T-helper 1 cell treated with Interleukin-12 subunit alpha and Interleukin-12 subunit beta and Interleukin-4 antibody, amounts not matched to agents 30 μg/mL and 1 μg/mL, for 36 hours (primary cell): Measurements from ENCODE around the gene IGSF11.
"Not testable (repeated sequence)": the region's sequence is repeated elsewhere in the genome, so short reads cannot be mapped to it uniquely, and the experiment has no call there.

Experiments
- H3K27ac Mint-ChIP-seq: one replicate; pipeline ENCODE4 v1.8.0; 2021; ENCODE audit warnings: mild to moderate bottlenecking, mixed read lengths
- H3K27me3 Mint-ChIP-seq: one replicate; pipeline ENCODE4 v1.8.0; 2021; ENCODE audit warnings: low read depth, mixed read lengths
- H3K36me3 Mint-ChIP-seq: one replicate; pipeline ENCODE4 v1.8.0; 2021; ENCODE audit warnings: low read depth, mixed read lengths
- H3K4me1 Mint-ChIP-seq: one replicate; pipeline ENCODE4 v1.8.0; 2021; ENCODE audit warnings: low read depth, mixed read lengths
- H3K4me3 Mint-ChIP-seq: one replicate; pipeline ENCODE4 v1.8.0; 2021; ENCODE audit warnings: mild to moderate bottlenecking, moderate library complexity, mixed read lengths
- H3K9me3 Mint-ChIP-seq: one replicate; pipeline ENCODE4 v1.8.0; 2021; ENCODE audit warnings: mixed read lengths

Gene IGSF11, protein sequence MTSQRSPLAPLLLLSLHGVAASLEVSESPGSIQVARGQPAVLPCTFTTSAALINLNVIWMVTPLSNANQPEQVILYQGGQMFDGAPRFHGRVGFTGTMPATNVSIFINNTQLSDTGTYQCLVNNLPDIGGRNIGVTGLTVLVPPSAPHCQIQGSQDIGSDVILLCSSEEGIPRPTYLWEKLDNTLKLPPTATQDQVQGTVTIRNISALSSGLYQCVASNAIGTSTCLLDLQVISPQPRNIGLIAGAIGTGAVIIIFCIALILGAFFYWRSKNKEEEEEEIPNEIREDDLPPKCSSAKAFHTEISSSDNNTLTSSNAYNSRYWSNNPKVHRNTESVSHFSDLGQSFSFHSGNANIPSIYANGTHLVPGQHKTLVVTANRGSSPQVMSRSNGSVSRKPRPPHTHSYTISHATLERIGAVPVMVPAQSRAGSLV

DNA sequence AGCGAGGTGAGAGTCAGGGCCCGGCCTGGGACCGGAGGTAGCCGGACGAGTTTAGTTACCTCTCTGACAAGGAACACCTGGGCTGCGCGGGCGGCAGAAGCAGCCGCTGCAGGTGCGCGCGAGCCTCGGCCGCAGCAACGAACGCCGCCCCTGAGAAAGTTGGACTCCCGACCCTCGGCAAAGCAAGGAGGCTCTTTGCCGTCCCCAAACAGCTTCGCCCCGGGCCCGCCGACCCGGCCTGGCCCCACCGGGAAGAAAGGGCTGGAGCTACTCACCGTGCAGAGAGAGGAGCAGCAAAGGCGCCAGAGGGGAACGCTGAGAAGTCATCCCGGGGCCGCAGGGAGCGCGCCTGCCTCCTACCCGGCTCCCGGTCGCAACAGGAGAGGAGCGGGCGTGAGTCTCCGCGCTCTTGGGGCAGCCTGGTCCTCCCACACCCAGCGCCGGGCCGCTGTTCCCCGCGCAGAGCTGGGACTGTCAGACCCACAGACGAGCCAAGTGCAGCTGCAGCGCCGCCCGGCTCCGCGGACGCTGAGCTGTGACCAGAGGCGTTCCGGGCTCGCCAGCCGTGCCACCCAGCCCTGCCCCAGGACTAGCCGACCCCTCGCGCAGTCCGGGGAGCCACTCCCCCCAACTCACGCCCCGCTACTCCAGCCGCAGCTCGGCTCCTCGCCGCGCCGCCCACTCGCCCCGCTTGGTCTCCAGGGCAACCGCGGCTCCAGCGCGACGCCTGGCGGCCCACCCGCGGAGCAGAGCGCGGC lies at the start of gene IGSF11:
Gene IGSF11, minus strand, starts transcription at position 591 of the 758 bp plus-strand sequence. Its CDS starts 264 bp downstream, at position 327.
- H3K27ac Mint-ChIP-seq: no peak within 1 kb of the TSS
- no peaks in the 10 kb centered on the region for H3K36me3 Mint-ChIP-seq
- peaks cover 7% of the 10 kb centered on the region for H3K4me1 Mint-ChIP-seq
- H3K27me3 Mint-ChIP-seq: peaks cover 63% of the 10 kb centered on the region
- H3K9me3 Mint-ChIP-seq: no peaks in the 10 kb centered on the region
- peak within 1 kb of the TSS; percentile 82 for H3K4me3 Mint-ChIP-seq

DNA sequence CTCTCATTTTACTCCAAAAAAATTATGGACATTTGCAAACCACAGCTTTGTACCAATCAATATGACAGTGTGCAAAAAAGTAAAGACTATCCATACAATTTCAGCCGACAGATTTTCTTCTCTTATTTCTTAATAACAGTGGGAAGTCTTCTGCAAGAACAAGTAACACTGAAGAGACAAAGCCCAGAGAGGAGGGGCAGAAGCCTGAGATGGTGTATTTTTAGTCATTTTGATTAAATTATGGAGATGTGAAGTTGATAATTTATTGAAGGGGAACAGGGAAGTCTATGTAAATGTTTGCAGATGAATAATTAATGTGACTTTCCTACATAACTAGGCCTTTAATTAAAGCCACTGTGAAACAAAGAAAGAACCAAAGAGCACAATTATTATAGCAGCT lies 45.7 kb upstream of the IGSF11 start:
- no peaks in the 10 kb centered on the region for H3K27me3 Mint-ChIP-seq
- no peak overlapping the region for H3K27ac Mint-ChIP-seq
- H3K4me3 Mint-ChIP-seq: no peak overlapping the region
- H3K4me1 Mint-ChIP-seq: no peaks in the 10 kb centered on the region
- H3K9me3 Mint-ChIP-seq: peaks cover 2% of the 10 kb centered on the region
- no peaks in the 10 kb centered on the region for H3K36me3 Mint-ChIP-seq

DNA sequence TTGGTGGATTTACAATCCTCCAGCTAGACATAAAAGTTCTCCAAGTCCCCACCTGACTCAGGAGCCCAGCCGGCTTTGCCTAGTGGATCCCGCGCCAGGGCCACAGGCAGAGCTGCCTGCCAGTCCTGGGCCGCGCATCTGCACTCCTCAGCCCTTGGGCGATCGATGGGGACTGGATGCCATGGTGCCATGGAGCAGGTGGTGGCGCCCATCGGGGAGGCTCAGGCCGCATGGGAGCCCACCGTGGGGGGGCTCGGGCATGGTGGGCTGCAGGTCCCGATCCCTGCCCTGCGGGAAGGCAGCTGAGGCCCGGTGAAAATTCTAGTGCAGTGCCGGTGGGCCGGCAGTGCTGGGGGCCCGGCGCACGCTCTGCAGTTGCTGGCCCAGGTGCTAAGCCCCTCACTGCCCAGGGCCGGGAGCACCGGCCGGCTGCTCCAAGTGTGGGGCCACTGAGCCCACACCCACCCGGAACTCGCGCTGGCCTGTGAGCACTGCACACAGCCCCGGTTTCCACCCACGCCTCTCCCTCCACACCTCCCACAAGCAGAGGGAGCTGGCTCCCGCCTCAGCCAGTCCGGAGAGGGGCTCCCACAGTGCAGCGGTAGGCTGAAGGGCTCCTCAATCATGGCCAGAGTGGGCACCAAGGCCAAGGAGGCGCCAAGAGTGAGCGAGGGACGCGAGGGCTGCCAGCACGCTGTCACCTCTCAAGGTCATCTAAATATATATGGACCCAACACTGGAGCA lies 38.8 kb upstream of the IGSF11 start:
- no peak overlapping the region for H3K4me3 Mint-ChIP-seq
- H3K4me1 Mint-ChIP-seq: no peaks in the 10 kb centered on the region
- no peaks in the 10 kb centered on the region for H3K36me3 Mint-ChIP-seq
- H3K27ac Mint-ChIP-seq: no peak overlapping the region
- H3K9me3 Mint-ChIP-seq: peaks cover 11% of the 10 kb centered on the region
- no peaks in the 10 kb centered on the region for H3K27me3 Mint-ChIP-seq

DNA sequence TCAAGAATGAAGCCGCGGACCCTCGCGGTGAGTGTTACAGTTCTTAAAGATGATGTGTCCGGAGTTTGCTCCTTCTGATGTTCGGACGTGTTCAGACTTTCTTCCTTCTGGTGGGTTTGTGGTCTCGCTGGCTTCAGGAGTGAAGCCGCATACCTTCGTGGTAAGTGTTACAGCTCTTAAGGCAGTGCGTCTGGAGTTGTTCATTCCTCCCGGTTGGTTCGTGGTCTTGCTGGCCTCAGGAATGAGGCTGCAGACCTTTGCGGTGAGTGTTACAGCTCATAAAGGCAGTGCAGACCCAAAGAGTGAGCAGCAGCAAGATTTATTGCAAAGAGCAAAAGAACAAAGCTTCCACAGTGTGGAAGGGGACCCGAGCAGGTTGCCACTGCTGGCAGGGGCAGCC lies 37.8 kb upstream of the IGSF11 start:
- peaks cover 11% of the 10 kb centered on the region for H3K9me3 Mint-ChIP-seq
- H3K4me1 Mint-ChIP-seq, H3K4me3 Mint-ChIP-seq, H3K27ac Mint-ChIP-seq, H3K27me3 Mint-ChIP-seq, H3K36me3 Mint-ChIP-seq: not testable (repeated sequence)

DNA sequence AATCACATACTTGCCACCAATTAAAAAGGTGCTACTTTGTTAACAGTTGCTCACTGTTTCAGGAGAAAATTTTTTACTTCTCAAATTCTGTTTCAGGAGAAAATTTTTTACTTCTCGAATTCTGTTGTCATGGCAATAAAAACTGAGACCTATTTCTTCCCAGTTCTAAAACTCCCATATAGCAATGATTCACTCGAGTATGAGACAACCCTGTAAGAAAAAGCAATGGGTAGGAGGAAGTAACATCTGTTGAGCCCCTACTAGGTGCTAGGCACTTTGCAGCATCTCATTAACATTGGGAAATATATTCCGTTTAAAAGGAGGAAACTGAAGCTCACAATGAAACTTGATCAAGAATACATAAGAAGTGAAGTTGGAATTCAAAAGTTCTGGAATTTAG lies 35.1 kb upstream of the IGSF11 start:
- peaks cover 6% of the 10 kb centered on the region for H3K27me3 Mint-ChIP-seq
- H3K4me1 Mint-ChIP-seq: no peaks in the 10 kb centered on the region
- no peak overlapping the region for H3K4me3 Mint-ChIP-seq
- no peaks in the 10 kb centered on the region for H3K36me3 Mint-ChIP-seq
- no peak overlapping the region for H3K27ac Mint-ChIP-seq
- H3K9me3 Mint-ChIP-seq: peaks cover 7% of the 10 kb centered on the region

DNA sequence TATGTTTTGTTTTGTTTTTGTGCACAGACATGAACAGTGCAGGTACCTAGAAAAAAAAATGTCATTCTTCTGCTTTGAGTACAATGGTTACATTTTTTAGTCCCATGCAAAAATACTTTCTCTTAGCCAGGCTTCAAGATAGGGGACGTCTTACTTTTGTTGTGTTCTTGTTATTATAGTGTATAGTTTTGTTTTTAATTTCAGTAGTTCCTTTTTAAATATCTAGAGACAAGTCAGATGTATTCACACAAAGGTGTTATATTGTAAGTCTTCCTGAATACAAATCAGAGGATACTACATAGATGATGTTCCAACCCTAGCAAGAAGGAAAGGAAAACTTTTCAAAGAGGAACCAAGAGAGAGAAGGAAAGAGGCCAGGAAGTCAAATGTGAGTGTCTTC lies 28.8 kb upstream of the IGSF11 start:
- Mint-ChIP-seq H3K4me3 (no peak overlapping the region), H3K9me3 (no peaks in the 10 kb centered on the region), H3K27ac (no peak overlapping the region), H3K36me3 (no peaks in the 10 kb centered on the region), H3K4me1 (no peaks in the 10 kb centered on the region), H3K27me3 (peaks cover 6% of the 10 kb centered on the region)

DNA sequence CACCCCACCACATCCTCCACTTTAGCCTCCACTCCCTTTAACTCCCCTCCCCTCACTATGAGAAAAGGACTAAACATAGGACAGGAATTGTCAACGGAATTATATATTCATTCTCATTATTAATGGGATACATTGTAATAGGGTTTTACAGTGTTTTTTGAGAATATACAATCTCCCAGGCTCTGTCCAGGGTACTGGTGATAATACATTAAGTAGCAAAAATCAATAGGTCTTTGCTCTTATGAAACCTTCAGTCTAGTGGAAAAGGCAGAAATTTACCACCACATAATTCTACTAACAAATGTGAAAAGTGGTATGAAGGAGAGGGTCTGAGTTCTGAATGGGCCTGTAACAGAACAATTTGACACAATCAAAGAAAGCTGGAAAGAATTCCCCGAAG lies 28.2 kb upstream of the IGSF11 start:
- no peak overlapping the region for H3K27ac Mint-ChIP-seq
- H3K4me3 Mint-ChIP-seq: no peak overlapping the region
- H3K4me1 Mint-ChIP-seq: no peaks in the 10 kb centered on the region

DNA sequence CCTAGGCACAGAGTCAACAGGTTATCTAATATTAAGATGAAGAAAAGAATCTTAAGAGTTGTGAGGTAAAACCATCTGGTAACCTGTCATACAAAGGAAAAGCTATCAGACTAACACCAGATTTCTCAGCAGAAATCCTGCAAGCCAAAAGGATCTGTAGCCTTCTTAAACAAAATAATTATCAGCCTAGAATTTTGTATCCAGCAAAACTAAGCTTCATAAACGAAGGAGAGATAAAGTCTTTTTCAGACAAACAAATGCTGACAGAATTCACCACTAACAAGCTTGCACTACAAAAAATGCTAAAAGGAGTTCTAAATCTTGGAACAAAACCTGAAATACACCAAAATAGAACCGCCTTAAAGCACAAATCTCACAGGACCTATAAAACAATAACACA lies 9.9 kb upstream of the IGSF11 start:
- Mint-ChIP-seq H3K9me3 (peaks cover 6% of the 10 kb centered on the region), H3K4me3 (no peak overlapping the region), H3K36me3 (peaks cover 3% of the 10 kb centered on the region), H3K27me3 (peaks cover 10% of the 10 kb centered on the region), H3K27ac (no peak overlapping the region), H3K4me1 (peaks cover 6% of the 10 kb centered on the region)

More for the DNA sequence above, 28.2 kb upstream of the IGSF11 start:
- H3K9me3 Mint-ChIP-seq: no peaks in the 10 kb centered on the region
- H3K27me3 Mint-ChIP-seq: peaks cover 5% of the 10 kb centered on the region
- H3K36me3 Mint-ChIP-seq: no peaks in the 10 kb centered on the region

DNA sequence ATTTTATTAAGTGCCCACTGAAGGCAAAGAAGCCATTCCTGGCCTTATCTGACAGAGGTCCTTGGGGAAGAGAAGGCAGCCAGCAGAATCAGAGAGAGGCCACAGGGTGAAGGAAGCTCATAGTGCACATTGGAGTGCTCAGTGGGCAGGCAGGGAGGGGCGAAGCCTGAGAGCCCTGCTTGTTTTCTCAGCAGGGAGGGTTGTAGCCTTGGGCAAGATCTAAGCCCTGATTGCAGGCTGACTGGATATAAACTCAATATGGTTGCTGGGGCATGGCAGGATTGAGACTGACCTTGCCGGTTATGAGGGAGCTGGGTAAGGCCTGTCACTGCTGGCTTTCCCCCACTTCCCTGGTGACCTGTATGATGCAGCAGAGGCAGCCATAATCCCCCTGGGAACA lies 7.5 kb upstream of the IGSF11 start:
- Mint-ChIP-seq H3K36me3 (peaks cover 3% of the 10 kb centered on the region), H3K27me3 (peaks cover 20% of the 10 kb centered on the region), H3K9me3 (peaks cover 6% of the 10 kb centered on the region), H3K4me3 (no peak overlapping the region), H3K27ac (no peak overlapping the region), H3K4me1 (peaks cover 6% of the 10 kb centered on the region)

DNA sequence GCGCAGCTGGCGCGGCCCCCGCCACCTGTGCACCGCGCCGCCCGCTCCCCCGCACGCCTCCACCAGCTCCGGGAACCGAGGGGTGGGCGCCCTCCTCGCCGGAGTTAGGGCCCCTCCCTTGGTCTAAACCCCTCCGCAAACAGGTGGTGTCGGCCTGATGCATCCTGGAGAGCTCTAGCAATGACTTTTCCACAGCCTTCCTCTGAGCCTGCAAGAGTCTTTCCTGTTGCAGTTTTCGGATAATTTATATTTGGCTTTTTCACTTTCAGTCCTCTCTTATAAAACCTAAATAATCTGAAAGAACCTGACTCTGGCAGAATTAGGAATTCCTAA lies 334 bp upstream of the IGSF11 start:
- Mint-ChIP-seq H3K36me3 (no peaks in the 10 kb centered on the region), H3K4me3 (peak overlapping the region; percentile 68), H3K9me3 (no peaks in the 10 kb centered on the region), H3K27ac (no peak overlapping the region), H3K27me3 (peaks cover 63% of the 10 kb centered on the region), H3K4me1 (peaks cover 8% of the 10 kb centered on the region)

DNA sequence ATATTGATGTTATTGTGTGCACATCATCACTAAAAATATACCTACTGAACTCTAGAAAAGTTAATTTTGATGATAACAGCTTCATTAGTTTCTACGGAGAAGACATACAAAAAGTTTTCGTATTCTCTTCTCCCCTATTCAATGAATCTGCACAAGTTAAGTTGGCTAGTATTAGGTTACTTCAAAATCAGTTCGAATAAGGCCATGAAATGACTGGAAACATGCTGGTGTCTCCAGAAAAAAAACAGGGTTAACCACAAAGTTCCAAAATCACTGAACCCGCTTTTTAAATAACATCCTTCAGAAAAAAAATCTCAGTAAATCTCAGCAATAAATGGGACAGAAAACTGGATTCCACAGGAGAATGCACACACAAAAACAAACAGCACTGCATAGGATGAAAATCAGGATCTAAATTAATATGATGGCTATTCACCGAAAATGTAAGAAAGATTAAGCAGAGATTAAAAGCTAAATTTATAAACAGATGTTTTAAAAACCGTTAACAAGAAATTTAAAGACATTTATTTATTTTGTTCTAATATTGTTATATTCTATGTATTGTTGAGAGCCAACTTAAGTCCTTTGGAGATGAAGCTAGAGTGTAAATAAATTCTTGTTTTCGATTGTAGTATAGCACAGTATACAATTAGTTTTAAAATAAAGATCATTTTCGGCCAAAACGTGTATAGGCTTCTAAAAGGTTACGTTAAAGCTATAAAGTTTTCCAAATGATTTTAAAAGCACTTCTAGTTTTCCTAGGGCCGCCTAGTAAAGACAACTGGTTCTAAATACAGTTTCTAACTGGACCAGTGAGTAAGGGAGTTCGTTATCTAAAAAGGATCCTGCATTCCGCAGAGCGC lies 1.0 kb downstream of the IGSF11 start:
- no peaks in the 10 kb centered on the region for H3K36me3 Mint-ChIP-seq
- peak overlapping the region; percentile 82 for H3K4me3 Mint-ChIP-seq
- peaks cover 7% of the 10 kb centered on the region for H3K4me1 Mint-ChIP-seq
- H3K27ac Mint-ChIP-seq: no peak overlapping the region
- H3K9me3 Mint-ChIP-seq: no peaks in the 10 kb centered on the region
- peaks cover 69% of the 10 kb centered on the region for H3K27me3 Mint-ChIP-seq

DNA sequence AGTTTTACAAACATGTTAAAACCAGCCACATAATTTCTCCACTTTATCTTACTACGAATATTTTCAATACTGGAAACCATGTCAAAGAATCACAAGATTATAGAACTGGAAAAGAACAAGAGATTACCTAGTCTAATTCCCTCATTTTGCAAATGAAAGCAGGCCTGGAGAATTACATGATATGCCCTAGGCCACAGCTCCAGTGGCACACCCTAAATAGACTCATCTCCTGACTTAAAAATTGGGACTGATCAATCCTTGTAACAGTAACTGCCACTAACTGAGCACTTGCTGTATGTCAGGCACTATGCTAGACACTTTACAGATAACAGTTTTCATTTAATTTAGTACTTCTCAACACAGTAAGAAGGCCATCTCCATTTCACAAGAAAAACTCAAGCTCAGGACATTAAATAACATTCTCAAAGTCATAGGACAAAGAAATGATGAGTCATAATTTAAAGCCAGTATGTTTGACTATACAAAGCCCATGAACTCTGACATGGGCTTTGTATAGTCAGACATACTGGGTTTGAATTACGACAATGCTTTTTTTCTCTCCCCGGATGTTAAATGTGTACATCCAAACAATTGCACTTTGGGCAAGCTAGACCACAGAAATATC lies 9.4 kb downstream of the IGSF11 start:
- no peak overlapping the region for H3K4me3 Mint-ChIP-seq
- H3K4me1 Mint-ChIP-seq: no peaks in the 10 kb centered on the region
- peaks cover 14% of the 10 kb centered on the region for H3K27me3 Mint-ChIP-seq
- H3K9me3 Mint-ChIP-seq: no peaks in the 10 kb centered on the region
- H3K36me3 Mint-ChIP-seq: no peaks in the 10 kb centered on the region
- H3K27ac Mint-ChIP-seq: no peak overlapping the region

DNA sequence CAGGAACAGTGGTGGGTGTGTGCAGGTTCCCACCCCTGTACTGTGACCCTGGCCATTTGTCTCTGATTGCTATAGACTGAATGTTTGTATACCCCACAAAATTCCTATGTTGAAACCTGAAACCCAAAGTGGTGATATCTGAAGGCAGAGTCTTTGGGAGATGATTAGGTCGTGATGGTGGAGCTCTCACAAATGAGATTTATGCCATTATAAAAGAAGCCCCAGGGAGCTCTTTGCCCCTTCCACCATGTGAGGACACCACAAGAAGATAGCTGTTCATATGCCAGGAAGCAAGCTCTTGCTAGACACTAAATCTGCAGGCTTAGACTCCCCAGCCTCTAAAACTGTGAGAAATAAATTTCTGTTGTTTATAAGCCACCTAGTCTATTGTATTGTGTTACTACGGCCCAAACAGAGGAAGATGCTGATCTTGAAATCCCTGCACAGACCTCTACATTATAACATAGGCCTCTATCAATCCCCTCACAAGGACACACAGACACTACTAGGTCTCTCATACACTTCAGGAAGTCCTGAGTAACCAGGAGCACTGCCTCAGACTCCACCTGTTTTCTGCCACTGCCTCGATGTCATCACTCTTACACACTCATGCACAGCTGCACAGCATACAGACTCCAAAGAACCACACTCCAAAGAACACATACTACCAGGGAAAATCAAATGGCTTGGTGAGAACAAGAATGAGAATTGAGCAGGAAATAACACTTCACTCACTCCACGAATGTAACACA lies 14.7 kb downstream of the IGSF11 start:
- Mint-ChIP-seq H3K4me3 (no peak overlapping the region), H3K27ac (no peak overlapping the region), H3K27me3 (no peaks in the 10 kb centered on the region), H3K9me3 (no peaks in the 10 kb centered on the region), H3K4me1 (peaks cover 2% of the 10 kb centered on the region), H3K36me3 (no peaks in the 10 kb centered on the region)
